Measurements from ENCODE around the gene RGS6. TPM values are rescaled to one million over a fixed set of nuclear protein-coding genes. Genes with fewer than 3 reads are reported as not detected.

RGS6 gene
- total and polyA plus RNA-seq, 4 donors, result 0.21 to 5.4 (median 0.45) TPM

DNA sequence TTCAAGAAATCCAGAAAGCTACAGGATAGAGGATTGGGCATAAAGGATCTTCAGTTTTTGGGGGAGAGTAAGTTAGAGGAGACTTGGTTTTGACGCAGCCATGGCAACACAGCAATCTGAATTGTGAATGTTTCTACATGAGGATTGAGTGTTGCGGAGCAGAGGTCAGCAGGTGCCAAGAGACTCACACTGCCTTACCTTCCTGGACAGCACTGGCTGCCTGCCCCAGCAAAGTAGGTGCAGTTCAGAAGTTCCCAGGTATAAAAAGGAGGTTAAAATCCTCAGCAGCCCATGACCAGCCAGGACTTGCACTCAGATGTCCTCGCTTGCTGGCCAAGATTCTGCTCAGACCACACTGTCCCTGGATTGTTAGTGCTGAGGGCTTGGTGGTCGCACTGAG is 590.6 kb downstream of the RGS6 start:
- WGBS, 2 donors, result 94% methylated on average over 4 of the region's 4 CpGs

DNA sequence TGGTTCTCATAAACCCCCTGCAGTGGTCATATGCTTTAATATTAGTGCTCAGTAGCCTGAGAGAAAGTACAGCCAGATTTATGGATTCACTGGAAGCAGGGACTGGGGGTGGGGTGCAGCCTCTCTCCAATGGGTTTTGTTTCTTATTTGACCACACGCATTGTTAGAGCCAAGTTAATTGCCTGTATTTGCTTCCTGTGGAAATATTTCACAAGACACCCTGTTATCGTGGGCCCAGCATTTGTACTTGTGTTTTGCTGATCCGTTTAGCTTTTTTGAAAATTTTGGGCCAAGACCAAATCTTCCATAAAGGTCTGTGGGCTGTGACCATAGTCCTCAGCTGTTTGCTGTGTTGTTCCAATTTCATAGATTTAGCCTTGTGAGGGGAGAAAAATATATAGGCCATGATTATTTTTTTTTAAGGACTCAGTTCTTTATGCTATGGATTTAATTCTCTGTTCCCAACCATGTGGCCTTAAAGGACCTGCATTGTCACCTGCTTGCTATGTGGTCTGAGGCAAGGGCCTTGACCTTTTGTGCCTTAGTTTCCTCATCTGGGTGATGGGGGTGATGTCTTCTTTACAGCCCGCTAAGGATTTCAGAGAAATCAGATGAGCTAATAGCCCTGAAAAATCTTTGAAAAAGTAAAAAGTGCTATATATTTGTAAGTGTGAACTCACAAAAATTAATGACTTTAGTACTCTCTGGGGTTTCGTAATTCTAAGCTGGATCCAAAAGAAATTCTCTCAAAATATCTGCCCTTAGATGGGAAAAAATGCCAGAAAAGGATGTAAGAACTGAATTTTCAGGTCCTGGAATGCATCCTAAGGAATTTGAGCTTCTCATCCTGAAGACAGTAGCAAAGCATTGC is 591.4 kb downstream of the RGS6 start:
- H3K36me3 ChIP-seq (ENCODE audit: control insufficient read depth in 4 of 4, insufficient read depth in 4 of 4, low read length in 4 of 4), result no peaks in the 10 kb centered on the region
- H3K9ac ChIP-seq (ENCODE audit: insufficient read depth in 1 of 2, low read length in 2 of 2), result peak overlapping the region in 1 of 2 donors; percentile 59
- no peak overlapping the region for H3K27ac ChIP-seq (ENCODE audit: low read depth in 1 of 2, low read length in 1 of 2)
- H3K4me1 ChIP-seq (ENCODE audit: control insufficient read depth in 5 of 5, insufficient read depth in 5 of 5, low read length in 5 of 5), result peaks cover 0 to 41% (median 5%) of the 10 kb centered on the region in 5 donors
- peak; percentile 86 to 99 (median 98) for DNase-seq
- H3K4me3 ChIP-seq, result no peak overlapping the region
- ATAC-seq (ENCODE audit: insufficient read depth, low FRiP score), result no peak
- H3K9me3 ChIP-seq (ENCODE audit: control insufficient read depth in 4 of 4, insufficient read depth in 3 of 4, low read length in 3 of 4), result peaks cover 0 to 2% (median 0%) of the 10 kb centered on the region in 4 donors
- no peaks in the 10 kb centered on the region for H3K27me3 ChIP-seq (ENCODE audit: control insufficient read depth in 3 of 3, insufficient read depth in 3 of 3, low read length in 2 of 3)
- no peak for TF ChIP-seq CTCF (IDR thresholded peaks at IDR 0.05; ENCODE audit: control extremely low read depth, extremely low read depth)
- 44 to 53% methylated on average over 5 of the region's 5 CpGs for WGBS, 2 donors

More for the DNA sequence above, 590.6 kb downstream of the RGS6 start:
- no peak for TF ChIP-seq CTCF (IDR thresholded peaks at IDR 0.05; ENCODE audit: control extremely low read depth, extremely low read depth)
- Histone ChIP-seq H3K27me3 (ENCODE audit: control insufficient read depth in 3 of 3, insufficient read depth in 3 of 3, low read length in 2 of 3) (no peaks in the 10 kb centered on the region), H3K4me3 (no peak overlapping the region), H3K27ac (ENCODE audit: low read depth in 1 of 2, low read length in 1 of 2) (no peak overlapping the region), H3K36me3 (ENCODE audit: control insufficient read depth in 4 of 4, insufficient read depth in 4 of 4, low read length in 4 of 4) (no peaks in the 10 kb centered on the region), H3K9ac (ENCODE audit: insufficient read depth in 1 of 2, low read length in 2 of 2) (peak overlapping the region in 1 of 2 donors; percentile 59), H3K9me3 (ENCODE audit: control insufficient read depth in 4 of 4, insufficient read depth in 3 of 4, low read length in 3 of 4) (peaks cover 0 to 2% (median 0%) of the 10 kb centered on the region in 4 donors), H3K4me1 (ENCODE audit: control insufficient read depth in 5 of 5, insufficient read depth in 5 of 5, low read length in 5 of 5) (peaks cover 0 to 35% (median 5%) of the 10 kb centered on the region in 5 donors)
- no peak for ATAC-seq (ENCODE audit: insufficient read depth, low FRiP score)
- peak in 2 of 3 donors; percentile 34 to 44 for DNase-seq

GRCh38 chr14:72524295-72524629 is 592.0 kb downstream of the RGS6 start:
- DNase-seq (no peak), ATAC-seq (ENCODE audit: insufficient read depth, low FRiP score) (no peak)
- Histone ChIP-seq H3K4me1 (ENCODE audit: control insufficient read depth in 5 of 5, insufficient read depth in 5 of 5, low read length in 5 of 5) (peaks cover 0 to 47% (median 5%) of the 10 kb centered on the region in 5 donors), H3K27ac (ENCODE audit: low read depth in 1 of 2, low read length in 1 of 2) (no peak overlapping the region), H3K9me3 (ENCODE audit: control insufficient read depth in 4 of 4, insufficient read depth in 3 of 4, low read length in 3 of 4) (peaks cover 0 to 2% (median 0%) of the 10 kb centered on the region in 4 donors), H3K4me3 (no peak overlapping the region), H3K9ac (ENCODE audit: insufficient read depth in 1 of 2, low read length in 2 of 2) (peak overlapping the region in 1 of 2 donors; percentile 54), H3K27me3 (ENCODE audit: control insufficient read depth in 3 of 3, insufficient read depth in 3 of 3, low read length in 2 of 3) (no peaks in the 10 kb centered on the region), H3K36me3 (ENCODE audit: control insufficient read depth in 4 of 4, insufficient read depth in 4 of 4, low read length in 4 of 4) (no peaks in the 10 kb centered on the region)
- TF ChIP-seq CTCF (IDR thresholded peaks at IDR 0.05; ENCODE audit: control extremely low read depth, extremely low read depth), result no peak

Measured in lung (tissue), 12 donors.